HL-60 (cell line): Measurements from ENCODE around the gene BMP7.

ENCODE experiments used
- CTCF ChIP-seq: IDR thresholded peaks from one replicate; pipeline ENCODE4 v1.5.1; 2011; ENCODE audit warnings: low read length, control low read depth, inconsistent platforms; ENCODE audit not compliant: insufficient read depth
- GABPA ChIP-seq: IDR thresholded peaks from 2 replicates; pipeline ENCODE4 v1.6.1; 2012; ENCODE audit warnings: low read depth
- TF ChIP-seq, protein P1 (sequence below): IDR thresholded peaks from 2 replicates; pipeline ENCODE4 v1.6.1; 2012; ENCODE audit warnings: low read depth; ENCODE audit not compliant: insufficient replicate concordance

DNA sequence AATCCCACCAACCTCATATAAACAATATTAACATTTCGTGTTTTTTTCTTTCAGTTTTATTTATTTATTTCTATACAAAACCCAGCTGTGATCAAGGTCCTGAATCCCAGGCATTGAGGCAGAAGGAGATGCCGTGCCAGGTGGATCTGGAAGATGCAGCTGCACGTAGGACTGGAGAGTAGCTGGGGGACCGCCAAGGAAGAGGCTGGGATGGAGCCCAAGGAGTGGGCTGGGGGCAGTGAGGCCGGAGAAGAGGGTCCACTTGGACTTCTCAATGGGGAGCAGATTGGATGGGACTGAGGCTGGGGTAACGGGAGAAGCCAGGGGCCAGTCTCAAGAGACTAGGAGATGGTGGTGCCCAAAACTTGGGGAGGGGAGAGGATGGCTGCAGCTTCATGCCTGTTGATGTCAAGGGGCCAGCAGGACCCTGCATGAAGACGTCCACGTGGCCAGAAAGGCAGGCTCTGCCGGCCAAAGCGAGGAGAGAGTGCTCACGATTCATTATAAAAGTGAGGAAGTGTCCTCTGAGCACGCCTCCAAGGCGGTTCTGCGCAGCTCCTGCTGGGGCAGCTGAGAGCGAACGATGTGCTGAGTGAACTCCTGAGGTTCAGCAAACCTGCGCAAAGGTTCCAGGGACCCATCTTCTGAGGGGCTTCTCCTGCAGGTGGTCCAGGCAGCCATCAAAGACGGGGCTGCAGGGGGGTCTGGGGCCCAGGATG is 110.3 kb downstream of the BMP7 start:
- TF ChIP-seq CTCF (no peak), GABPA (no peak)
- TF ChIP-seq, protein P1, sequence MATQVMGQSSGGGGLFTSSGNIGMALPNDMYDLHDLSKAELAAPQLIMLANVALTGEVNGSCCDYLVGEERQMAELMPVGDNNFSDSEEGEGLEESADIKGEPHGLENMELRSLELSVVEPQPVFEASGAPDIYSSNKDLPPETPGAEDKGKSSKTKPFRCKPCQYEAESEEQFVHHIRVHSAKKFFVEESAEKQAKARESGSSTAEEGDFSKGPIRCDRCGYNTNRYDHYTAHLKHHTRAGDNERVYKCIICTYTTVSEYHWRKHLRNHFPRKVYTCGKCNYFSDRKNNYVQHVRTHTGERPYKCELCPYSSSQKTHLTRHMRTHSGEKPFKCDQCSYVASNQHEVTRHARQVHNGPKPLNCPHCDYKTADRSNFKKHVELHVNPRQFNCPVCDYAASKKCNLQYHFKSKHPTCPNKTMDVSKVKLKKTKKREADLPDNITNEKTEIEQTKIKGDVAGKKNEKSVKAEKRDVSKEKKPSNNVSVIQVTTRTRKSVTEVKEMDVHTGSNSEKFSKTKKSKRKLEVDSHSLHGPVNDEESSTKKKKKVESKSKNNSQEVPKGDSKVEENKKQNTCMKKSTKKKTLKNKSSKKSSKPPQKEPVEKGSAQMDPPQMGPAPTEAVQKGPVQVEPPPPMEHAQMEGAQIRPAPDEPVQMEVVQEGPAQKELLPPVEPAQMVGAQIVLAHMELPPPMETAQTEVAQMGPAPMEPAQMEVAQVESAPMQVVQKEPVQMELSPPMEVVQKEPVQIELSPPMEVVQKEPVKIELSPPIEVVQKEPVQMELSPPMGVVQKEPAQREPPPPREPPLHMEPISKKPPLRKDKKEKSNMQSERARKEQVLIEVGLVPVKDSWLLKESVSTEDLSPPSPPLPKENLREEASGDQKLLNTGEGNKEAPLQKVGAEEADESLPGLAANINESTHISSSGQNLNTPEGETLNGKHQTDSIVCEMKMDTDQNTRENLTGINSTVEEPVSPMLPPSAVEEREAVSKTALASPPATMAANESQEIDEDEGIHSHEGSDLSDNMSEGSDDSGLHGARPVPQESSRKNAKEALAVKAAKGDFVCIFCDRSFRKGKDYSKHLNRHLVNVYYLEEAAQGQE, result no peak
